ENCODE results near the gene DAB1. TPM values are rescaled to one million over a fixed set of nuclear protein-coding genes. Genes with fewer than 3 reads are reported as not detected.

DAB1 gene
- total RNA-seq, 1 donor, result 0.45 TPM

- H3K4me3 ChIP-seq (ENCODE audit: low read depth, low read length), result no peak overlapping the region
- no peak for DNase-seq (ENCODE audit: low read depth)
- no peak for TF ChIP-seq CTCF (IDR thresholded peaks at IDR 0.05; ENCODE audit: insufficient read depth, low read length)
Measured at GRCh38 chr1:57218487-57219079, 205.3 kb downstream of the DAB1 start.

GRCh38 chr1:57217905-57218304 lies 206.0 kb downstream of the DAB1 start:
- no peak for TF ChIP-seq CTCF (IDR thresholded peaks at IDR 0.05; ENCODE audit: insufficient read depth, low read length)
- no peak for DNase-seq (ENCODE audit: low read depth)
- no peak overlapping the region for H3K4me3 ChIP-seq (ENCODE audit: low read depth, low read length)

GRCh38 chr1:57214951-57215575 lies 208.8 kb downstream of the DAB1 start:
- DNase-seq (ENCODE audit: low read depth), result no peak
- no peak for TF ChIP-seq CTCF (IDR thresholded peaks at IDR 0.05; ENCODE audit: insufficient read depth, low read length)

GRCh38 chr1:57210881-57211280 lies 213.0 kb downstream of the DAB1 start:
- TF ChIP-seq CTCF (IDR thresholded peaks at IDR 0.05; ENCODE audit: insufficient read depth, low read length), result no peak
- H3K4me3 ChIP-seq (ENCODE audit: low read depth, low read length), result no peak overlapping the region
- no peak for DNase-seq (ENCODE audit: low read depth)

More at GRCh38 chr1:57214951-57215575, 208.8 kb downstream of the DAB1 start:
- H3K4me3 ChIP-seq (ENCODE audit: low read depth, low read length), result no peak overlapping the region

GRCh38 chr1:57209495-57209894 lies 214.4 kb downstream of the DAB1 start:
- TF ChIP-seq CTCF (IDR thresholded peaks at IDR 0.05; ENCODE audit: insufficient read depth, low read length), result no peak
- H3K4me3 ChIP-seq (ENCODE audit: low read depth, low read length), result no peak overlapping the region
- no peak for DNase-seq (ENCODE audit: low read depth)

GRCh38 chr1:57208741-57209302 lies 215.0 kb downstream of the DAB1 start:
- no peak overlapping the region for H3K4me3 ChIP-seq (ENCODE audit: low read depth, low read length)
- no peak for TF ChIP-seq CTCF (IDR thresholded peaks at IDR 0.05; ENCODE audit: insufficient read depth, low read length)
- DNase-seq (ENCODE audit: low read depth), result no peak

Data from fibroblast of the aortic adventitia (primary cell).